Prostate gland (tissue), 2 donors: Measurements from ENCODE around the gene C19orf44.

ENCODE experiments used
- CTCF ChIP-seq, 4 experiments: fragments of 200-600 bp in 2 of 4; fragments of 450-650 bp in 2 of 4; sonication (generic) in 2 of 4; IDR thresholded peaks; 1 replicate in 3 of 4; 2 replicates in 1 of 4; pipeline ENCODE4 v1.5.1; 2016 to 2019; ENCODE audit warnings: antibody characterized with exemption in 4 of 4, mild to moderate bottlenecking in 2 of 4, moderate library complexity in 2 of 4
- POLR2AphosphoS5 ChIP-seq: sonication (generic); formaldehyde crosslinking; IDR thresholded peaks from one replicate; pipeline ENCODE4 v1.6.1; 2017; ENCODE audit warnings: antibody characterized with exemption

- TF ChIP-seq CTCF (IDR thresholded peaks at IDR 0.05) (no peak), POLR2AphosphoS5 (no peak)
Observed at GRCh38 chr19:16506961-16507360, 10.8 kb downstream of the C19orf44 start.
